WTC11 (cell line): ENCODE data around the gene BCL7C. TPM values are rescaled to one million over a fixed set of nuclear protein-coding genes. Genes with fewer than 3 reads are reported as not detected.

ENCODE experiments used
- ATAC-seq: fragments of 200-7000 bp; cut with Tn5 transposase; 2 replicates; pipeline ENCODE4 v1.10.0; 2021; ENCODE audit warnings: mild to moderate bottlenecking, moderate library complexity
- CTCF ChIA-PET: fragments of 300-600 bp; sonication (Branson Sonifier 250); formaldehyde crosslinking; loops from one replicate; lab custom pipeline; 2021; ENCODE audit warnings: antibody characterized with exemption; lab: Charles Lee
- POLR2A ChIA-PET: fragments of 350-600 bp; sonication (Branson Sonifier 250); formaldehyde crosslinking; loops from one replicate; lab custom pipeline; 2021; ENCODE audit warnings: antibody characterized with exemption; lab: Charles Lee
- DNase-seq: peaks from one replicate; pipeline ENCODE4 v3.0.0; 2021; ENCODE audit warnings: low spot score
- H3K27ac Mint-ChIP-seq: 2 replicates; pipeline ENCODE4 v1.8.0; 2021; ENCODE audit warnings: mixed read lengths
- H3K27me3 Mint-ChIP-seq: 2 replicates; pipeline ENCODE4 v1.8.0; 2021; ENCODE audit warnings: low read depth, mild to moderate bottlenecking, moderate library complexity, mixed read lengths
- H3K36me3 Mint-ChIP-seq: 2 replicates; pipeline ENCODE4 v1.8.0; 2021; ENCODE audit warnings: mixed read lengths
- H3K4me1 Mint-ChIP-seq: 2 replicates; pipeline ENCODE4 v1.8.0; 2022; ENCODE audit warnings: mixed read lengths
- H3K4me3 Mint-ChIP-seq: 2 replicates; pipeline ENCODE4 v1.8.0; 2021; ENCODE audit warnings: mild to moderate bottlenecking, moderate library complexity, mixed read lengths
- H3K9me3 Mint-ChIP-seq: 2 replicates; pipeline ENCODE4 v1.8.0; 2021; ENCODE audit warnings: mixed read lengths
- CREM ChIP-seq: sonication (generic); formaldehyde crosslinking; IDR thresholded peaks from 2 replicates; pipeline ENCODE4 v1.8.1; 2022; ENCODE audit warnings: mild to moderate bottlenecking, missing genetic modification reagents, moderate library complexity
- ELF4 ChIP-seq: sonication (generic); formaldehyde crosslinking; IDR thresholded peaks from 2 replicates; pipeline ENCODE4 v1.8.1; 2022; ENCODE audit warnings: low read depth, mild to moderate bottlenecking, moderate library complexity, missing genetic modification reagents
- MXD4 ChIP-seq: fragments of 250-450 bp; sonication (Bioruptor Pico); IDR thresholded peaks from 2 replicates; pipeline ENCODE4 v1.8.0; 2021; ENCODE audit warnings: mild to moderate bottlenecking, moderate library complexity, borderline replicate concordance
- MYBL2 ChIP-seq: sonication (generic); formaldehyde crosslinking; IDR thresholded peaks from 2 replicates; pipeline ENCODE4 v1.8.1; 2023; ENCODE audit warnings: mild to moderate bottlenecking, moderate library complexity, missing genetic modification reagents
- OVOL2 ChIP-seq: fragments of 250-450 bp; sonication (Bioruptor Pico); IDR thresholded peaks from 2 replicates; pipeline ENCODE4 v1.9.0; 2021; ENCODE audit warnings: mild to moderate bottlenecking, borderline replicate concordance
- TEAD1 ChIP-seq: sonication (generic); formaldehyde crosslinking; IDR thresholded peaks from 2 replicates; pipeline ENCODE4 v1.8.0; 2022; ENCODE audit warnings: mild to moderate bottlenecking, missing genetic modification reagents
- ZNF121 ChIP-seq: sonication (generic); formaldehyde crosslinking; IDR thresholded peaks from 2 replicates; pipeline ENCODE4 v1.8.0; 2023; ENCODE audit warnings: missing genetic modification reagents
- total RNA-seq: library from RNA; stranded (reverse); gene quantifications from 3 replicates; pipeline ENCODE4 v1.2.3, GENCODE V29; 2021
- TF ChIP-seq, protein P1 (sequence below): sonication (generic); formaldehyde crosslinking; IDR thresholded peaks from 2 replicates; pipeline ENCODE4 v1.8.1; 2023; ENCODE audit warnings: mild to moderate bottlenecking, moderate library complexity, missing genetic modification reagents
- TF ChIP-seq, protein P2 (sequence below): sonication (generic); formaldehyde crosslinking; conservative IDR thresholded peaks from 2 replicates; pipeline ENCODE4 v1.8.1; 2023; ENCODE audit warnings: mild to moderate bottlenecking, low read depth, missing genetic modification reagents, moderate library complexity
- TF ChIP-seq, protein P3 (sequence below): sonication (generic); formaldehyde crosslinking; IDR thresholded peaks from 2 replicates; pipeline ENCODE4 v1.8.1; 2023; ENCODE audit warnings: mild to moderate bottlenecking, missing genetic modification reagents
- TF ChIP-seq, protein P4 (sequence below): sonication (generic); formaldehyde crosslinking; IDR thresholded peaks from 2 replicates; pipeline ENCODE4 v1.8.0; 2022; ENCODE audit warnings: mild to moderate bottlenecking, missing genetic modification reagents
- TF ChIP-seq, protein P5 (sequence below): fragments of 250-450 bp; sonication (Bioruptor Pico); conservative IDR thresholded peaks from 2 replicates; pipeline ENCODE4 v1.9.0; 2021; ENCODE audit warnings: mild to moderate bottlenecking
- TF ChIP-seq, protein P6 (sequence below): sonication (generic); formaldehyde crosslinking; IDR thresholded peaks from 2 replicates; pipeline ENCODE4 v1.8.0; 2022; ENCODE audit warnings: missing genetic modification reagents

BCL7C gene
- total RNA-seq, 1 experiment from 2014 or later: 18.3 TPM

GRCh38 chr16:30885196-30885595 is 8.7 kb downstream of the BCL7C start:
- peaks cover 10% of the 10 kb centered on the region; the same call in 1 of the 2 replicates for H3K36me3 Mint-ChIP-seq
- ChIA-PET POLR2A (no interaction called here), CTCF (interaction anchor here (0.9 kb wide), 1 partner anchor 41 kb away, joined by 3 read pairs; no protein-coding TSS in a partner anchor)

More at GRCh38 chr16:30885196-30885595, 8.7 kb downstream of the BCL7C start:
- Mint-ChIP-seq H3K4me1 (peaks cover 8% of the 10 kb centered on the region), H3K4me3 (no peak overlapping the region), H3K9me3 (no peaks in the 10 kb centered on the region)
- no peak for ATAC-seq
- TF ChIP-seq, protein P1, sequence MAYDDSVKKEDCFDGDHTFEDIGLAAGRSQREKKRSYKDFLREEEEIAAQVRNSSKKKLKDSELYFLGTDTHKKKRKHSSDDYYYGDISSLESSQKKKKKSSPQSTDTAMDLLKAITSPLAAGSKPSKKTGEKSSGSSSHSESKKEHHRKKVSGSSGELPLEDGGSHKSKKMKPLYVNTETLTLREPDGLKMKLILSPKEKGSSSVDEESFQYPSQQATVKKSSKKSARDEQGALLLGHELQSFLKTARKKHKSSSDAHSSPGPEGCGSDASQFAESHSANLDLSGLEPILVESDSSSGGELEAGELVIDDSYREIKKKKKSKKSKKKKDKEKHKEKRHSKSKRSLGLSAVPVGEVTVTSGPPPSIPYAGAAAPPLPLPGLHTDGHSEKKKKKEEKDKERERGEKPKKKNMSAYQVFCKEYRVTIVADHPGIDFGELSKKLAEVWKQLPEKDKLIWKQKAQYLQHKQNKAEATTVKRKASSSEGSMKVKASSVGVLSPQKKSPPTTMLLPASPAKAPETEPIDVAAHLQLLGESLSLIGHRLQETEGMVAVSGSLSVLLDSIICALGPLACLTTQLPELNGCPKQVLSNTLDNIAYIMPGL (CRISPR knock-in tag): no peak
- TF ChIP-seq, protein P2, sequence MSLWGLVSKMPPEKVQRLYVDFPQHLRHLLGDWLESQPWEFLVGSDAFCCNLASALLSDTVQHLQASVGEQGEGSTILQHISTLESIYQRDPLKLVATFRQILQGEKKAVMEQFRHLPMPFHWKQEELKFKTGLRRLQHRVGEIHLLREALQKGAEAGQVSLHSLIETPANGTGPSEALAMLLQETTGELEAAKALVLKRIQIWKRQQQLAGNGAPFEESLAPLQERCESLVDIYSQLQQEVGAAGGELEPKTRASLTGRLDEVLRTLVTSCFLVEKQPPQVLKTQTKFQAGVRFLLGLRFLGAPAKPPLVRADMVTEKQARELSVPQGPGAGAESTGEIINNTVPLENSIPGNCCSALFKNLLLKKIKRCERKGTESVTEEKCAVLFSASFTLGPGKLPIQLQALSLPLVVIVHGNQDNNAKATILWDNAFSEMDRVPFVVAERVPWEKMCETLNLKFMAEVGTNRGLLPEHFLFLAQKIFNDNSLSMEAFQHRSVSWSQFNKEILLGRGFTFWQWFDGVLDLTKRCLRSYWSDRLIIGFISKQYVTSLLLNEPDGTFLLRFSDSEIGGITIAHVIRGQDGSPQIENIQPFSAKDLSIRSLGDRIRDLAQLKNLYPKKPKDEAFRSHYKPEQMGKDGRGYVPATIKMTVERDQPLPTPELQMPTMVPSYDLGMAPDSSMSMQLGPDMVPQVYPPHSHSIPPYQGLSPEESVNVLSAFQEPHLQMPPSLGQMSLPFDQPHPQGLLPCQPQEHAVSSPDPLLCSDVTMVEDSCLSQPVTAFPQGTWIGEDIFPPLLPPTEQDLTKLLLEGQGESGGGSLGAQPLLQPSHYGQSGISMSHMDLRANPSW (CRISPR knock-in tag): no peak
- no peak for TF ChIP-seq MYBL2 (CRISPR knock-in tag)
- TF ChIP-seq ELF4 (CRISPR knock-in tag): no peak
- no peak for TF ChIP-seq OVOL2
- no peak for TF ChIP-seq TEAD1 (CRISPR knock-in tag)
- TF ChIP-seq, protein P3, sequence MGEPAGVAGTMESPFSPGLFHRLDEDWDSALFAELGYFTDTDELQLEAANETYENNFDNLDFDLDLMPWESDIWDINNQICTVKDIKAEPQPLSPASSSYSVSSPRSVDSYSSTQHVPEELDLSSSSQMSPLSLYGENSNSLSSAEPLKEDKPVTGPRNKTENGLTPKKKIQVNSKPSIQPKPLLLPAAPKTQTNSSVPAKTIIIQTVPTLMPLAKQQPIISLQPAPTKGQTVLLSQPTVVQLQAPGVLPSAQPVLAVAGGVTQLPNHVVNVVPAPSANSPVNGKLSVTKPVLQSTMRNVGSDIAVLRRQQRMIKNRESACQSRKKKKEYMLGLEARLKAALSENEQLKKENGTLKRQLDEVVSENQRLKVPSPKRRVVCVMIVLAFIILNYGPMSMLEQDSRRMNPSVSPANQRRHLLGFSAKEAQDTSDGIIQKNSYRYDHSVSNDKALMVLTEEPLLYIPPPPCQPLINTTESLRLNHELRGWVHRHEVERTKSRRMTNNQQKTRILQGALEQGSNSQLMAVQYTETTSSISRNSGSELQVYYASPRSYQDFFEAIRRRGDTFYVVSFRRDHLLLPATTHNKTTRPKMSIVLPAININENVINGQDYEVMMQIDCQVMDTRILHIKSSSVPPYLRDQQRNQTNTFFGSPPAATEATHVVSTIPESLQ: no peak
- TF ChIP-seq CREM: no peak
- TF ChIP-seq, protein P4, sequence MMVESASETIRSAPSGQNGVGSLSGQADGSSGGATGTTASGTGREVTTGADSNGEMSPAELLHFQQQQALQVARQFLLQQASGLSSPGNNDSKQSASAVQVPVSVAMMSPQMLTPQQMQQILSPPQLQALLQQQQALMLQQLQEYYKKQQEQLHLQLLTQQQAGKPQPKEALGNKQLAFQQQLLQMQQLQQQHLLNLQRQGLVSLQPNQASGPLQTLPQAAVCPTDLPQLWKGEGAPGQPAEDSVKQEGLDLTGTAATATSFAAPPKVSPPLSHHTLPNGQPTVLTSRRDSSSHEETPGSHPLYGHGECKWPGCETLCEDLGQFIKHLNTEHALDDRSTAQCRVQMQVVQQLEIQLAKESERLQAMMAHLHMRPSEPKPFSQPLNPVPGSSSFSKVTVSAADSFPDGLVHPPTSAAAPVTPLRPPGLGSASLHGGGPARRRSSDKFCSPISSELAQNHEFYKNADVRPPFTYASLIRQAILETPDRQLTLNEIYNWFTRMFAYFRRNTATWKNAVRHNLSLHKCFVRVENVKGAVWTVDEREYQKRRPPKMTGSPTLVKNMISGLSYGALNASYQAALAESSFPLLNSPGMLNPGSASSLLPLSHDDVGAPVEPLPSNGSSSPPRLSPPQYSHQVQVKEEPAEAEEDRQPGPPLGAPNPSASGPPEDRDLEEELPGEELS (CRISPR knock-in tag): no peak
- TF ChIP-seq, protein P5, sequence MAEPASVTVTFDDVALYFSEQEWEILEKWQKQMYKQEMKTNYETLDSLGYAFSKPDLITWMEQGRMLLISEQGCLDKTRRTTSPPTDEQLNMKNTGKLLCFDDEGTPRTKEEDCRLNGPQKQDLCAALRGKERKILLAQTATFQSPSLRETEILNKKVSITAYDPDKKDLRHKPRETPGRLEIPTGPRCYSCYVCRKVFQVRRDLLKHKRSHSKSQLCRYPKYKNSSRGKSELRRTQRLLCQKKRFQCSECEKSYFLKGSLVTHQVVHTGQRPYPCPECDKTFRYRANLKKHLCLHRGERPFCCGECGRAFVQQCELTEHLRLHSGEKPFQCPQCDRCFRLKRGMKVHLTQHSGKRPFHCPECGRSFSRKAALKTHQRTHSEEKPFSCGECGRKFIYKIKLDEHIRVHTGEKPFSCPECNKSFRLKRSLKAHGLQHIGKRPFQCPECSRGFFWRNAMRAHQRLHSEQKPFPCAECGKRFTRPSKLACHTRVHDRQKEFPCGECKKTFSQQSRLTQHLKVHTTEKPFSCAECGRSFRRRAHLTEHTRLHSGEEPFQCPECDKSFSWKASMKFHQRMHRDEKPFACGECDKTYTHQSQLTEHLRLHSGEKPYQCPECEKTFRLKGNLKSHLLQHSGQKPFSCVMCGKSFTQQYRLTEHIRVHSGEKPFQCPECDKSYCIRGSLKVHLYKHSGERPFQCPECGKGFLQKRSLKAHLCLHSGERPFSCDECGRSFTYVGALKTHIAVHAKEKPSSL (CRISPR knock-in tag): no peak
- TF ChIP-seq ZNF121 (CRISPR knock-in tag): no peak
- TF ChIP-seq, protein P6, sequence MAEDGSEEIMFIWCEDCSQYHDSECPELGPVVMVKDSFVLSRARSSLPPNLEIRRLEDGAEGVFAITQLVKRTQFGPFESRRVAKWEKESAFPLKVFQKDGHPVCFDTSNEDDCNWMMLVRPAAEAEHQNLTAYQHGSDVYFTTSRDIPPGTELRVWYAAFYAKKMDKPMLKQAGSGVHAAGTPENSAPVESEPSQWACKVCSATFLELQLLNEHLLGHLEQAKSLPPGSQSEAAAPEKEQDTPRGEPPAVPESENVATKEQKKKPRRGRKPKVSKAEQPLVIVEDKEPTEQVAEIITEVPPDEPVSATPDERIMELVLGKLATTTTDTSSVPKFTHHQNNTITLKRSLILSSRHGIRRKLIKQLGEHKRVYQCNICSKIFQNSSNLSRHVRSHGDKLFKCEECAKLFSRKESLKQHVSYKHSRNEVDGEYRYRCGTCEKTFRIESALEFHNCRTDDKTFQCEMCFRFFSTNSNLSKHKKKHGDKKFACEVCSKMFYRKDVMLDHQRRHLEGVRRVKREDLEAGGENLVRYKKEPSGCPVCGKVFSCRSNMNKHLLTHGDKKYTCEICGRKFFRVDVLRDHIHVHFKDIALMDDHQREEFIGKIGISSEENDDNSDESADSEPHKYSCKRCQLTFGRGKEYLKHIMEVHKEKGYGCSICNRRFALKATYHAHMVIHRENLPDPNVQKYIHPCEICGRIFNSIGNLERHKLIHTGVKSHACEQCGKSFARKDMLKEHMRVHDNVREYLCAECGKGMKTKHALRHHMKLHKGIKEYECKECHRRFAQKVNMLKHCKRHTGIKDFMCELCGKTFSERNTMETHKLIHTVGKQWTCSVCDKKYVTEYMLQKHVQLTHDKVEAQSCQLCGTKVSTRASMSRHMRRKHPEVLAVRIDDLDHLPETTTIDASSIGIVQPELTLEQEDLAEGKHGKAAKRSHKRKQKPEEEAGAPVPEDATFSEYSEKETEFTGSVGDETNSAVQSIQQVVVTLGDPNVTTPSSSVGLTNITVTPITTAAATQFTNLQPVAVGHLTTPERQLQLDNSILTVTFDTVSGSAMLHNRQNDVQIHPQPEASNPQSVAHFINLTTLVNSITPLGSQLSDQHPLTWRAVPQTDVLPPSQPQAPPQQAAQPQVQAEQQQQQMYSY (CRISPR knock-in tag): no peak
- no peak for TF ChIP-seq MXD4 (CRISPR knock-in tag)
- TF ChIP-seq, all 79 proteins: peak for 0
- DNase-seq: no peak
- no peak overlapping the region; the same call in 1 of the 2 replicates for H3K27ac Mint-ChIP-seq
- H3K27me3 Mint-ChIP-seq: no peaks in the 10 kb centered on the region
